Measurements from ENCODE around the gene PODNL1.
"Not testable (repeated sequence)": the region's sequence is repeated elsewhere in the genome, so short reads cannot be mapped to it uniquely, and the experiment has no call there.

The PODNL1 gene

DNA sequence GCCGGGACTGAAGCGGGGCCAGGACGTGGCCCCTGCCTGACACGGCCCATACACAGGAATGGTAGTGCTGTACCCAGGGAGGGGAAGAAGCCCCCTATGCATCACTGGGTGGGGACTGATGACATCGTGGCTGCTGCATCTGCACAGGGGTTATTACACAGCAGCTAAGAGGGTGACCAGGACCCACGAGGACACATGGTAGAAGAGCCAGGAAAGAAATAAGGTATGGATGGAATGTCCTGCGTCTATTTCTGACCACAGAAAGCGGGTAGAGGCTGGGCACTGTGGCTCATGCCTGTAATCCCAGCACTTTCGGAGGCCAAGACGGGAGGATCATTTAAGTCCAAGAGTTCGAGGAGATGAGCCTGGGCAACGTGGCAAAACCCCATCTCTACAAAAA is 38.2 kb upstream of the PODNL1 start:
- in situ Hi-C loops (cut with MboI; ENCODE audit: low pct_unique_long_range_greater_than_20kb, low sequenced_read_pairs), result no loop called here
- DNase-seq, result no peak

DNA sequence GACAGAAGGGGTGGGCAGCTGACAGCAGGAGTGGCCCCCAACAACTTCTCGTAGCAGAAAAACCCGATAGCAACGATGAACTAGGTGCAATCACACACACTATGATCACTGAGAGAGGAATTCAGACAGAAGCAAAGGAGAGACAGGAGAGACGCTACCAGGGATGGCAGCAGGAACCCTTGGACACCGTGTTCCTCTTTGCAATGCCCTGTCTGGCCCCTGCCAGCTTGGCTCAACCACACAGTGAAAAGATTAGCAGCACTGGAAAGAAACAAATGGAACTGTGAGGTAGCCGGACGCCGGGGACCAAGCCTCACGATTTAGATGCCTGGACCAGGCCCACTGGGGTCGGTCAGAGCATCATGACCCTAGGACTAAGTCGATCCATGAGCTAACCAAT is 37.7 kb upstream of the PODNL1 start:
- in situ Hi-C loops (cut with MboI; ENCODE audit: low pct_unique_long_range_greater_than_20kb, low sequenced_read_pairs), result no loop called here
- DNase-seq, result no peak

DNA sequence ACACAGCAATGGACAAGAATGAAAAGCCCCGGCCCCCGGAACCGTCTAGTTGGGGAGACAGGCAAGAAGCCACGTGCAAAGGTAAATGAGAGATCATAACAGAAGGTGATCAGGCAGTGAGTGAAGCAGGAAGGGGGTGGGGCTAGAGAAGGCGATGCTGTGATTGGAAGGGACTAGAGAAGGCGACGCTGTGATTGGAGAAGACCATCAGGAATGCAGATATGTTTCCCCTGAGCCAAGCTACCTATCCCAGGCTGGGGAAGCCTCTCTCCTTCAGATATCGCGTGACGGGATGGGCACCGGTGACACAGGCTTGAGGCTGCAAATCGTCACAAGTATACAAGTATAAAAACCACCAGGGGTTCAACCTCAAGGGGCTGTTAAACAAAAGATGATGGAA is 35.9 kb upstream of the PODNL1 start:
- in situ Hi-C loops (cut with MboI; ENCODE audit: low pct_unique_long_range_greater_than_20kb, low sequenced_read_pairs), result no loop called here

DNA sequence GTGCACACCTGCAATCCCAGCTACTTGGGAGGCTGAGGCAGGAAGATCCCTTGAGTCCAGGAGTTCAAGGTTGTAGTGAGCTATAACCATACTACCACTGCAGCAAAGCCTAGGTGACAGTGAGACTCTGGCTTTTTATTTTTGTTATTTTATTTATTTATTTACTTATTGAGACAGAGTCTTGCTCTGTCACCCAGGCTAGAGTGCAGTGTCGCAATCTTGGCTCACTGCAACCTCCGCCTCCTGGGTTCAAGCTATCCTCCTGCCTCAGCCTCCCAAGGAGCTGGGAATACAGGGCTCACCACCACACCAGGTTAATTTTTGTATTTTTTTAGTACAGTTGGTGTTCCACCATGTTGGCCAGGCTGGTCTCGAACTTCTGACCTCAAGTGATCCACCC is 35.3 kb upstream of the PODNL1 start:
- in situ Hi-C loops (cut with MboI; ENCODE audit: low pct_unique_long_range_greater_than_20kb, low sequenced_read_pairs); DNase-seq: not testable (repeated sequence)

More for the DNA sequence above, 35.9 kb upstream of the PODNL1 start:
- no peak for DNase-seq

DNA sequence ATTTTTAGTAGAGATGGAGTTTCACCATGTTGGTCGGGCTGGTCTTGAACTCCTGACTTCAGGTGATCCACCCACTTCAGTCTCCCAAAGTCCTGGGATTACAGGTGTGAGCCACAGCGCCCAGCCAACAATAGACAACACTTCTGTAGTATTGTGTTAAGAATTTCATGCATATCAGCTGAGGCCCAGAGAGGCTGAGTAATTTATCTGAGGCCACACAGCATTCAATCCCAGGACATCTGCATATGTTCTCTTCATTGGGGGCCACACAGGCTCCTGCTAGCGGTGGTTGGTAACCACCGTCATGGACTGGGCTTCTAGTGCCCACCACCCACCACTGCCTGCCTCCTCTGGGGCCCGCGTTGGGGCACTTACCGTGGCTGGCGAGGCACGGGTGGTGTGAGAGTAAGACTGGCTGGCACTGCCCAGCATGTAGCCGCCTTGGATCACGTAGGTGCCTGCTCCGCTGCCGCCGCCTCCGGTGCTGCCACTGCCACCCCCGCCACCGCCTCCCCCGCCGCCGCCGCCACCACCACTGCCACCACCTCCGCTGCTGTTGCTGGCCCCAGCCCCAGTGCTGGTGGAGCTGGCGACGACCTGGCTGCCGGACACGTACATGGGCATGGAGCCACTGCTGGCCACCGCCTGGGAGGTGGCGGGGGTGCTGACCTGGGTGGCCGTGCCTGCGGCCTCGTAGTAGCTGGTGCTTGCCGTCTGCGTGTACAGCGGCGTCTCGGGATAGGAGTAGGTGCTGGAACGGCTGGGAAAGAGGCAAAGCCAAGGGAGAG is 34.3 kb upstream of the PODNL1 start:
- DNase-seq, result no peak
- in situ Hi-C loops (cut with MboI; ENCODE audit: low pct_unique_long_range_greater_than_20kb, low sequenced_read_pairs), result no loop called here

DNA sequence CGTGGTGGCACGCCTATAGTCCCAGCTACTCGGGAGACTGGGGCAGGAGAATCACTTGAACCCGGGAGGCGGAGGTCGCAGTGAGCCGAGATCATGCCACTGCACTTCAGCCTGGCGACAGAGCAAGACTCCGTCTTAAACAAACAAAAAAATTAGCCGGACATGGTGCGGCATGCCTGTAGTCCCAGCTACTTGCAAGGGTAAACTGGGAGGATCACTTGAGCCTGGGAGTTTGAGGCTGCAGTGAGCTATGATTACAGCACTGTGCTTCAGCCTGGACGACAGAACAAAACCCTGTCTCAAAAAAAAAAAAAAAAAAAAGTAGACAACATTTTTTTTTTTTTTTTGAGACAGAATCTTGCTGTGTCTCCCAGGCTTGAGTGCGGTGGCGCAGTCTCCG is 33.7 kb upstream of the PODNL1 start:
- DNase-seq; in situ Hi-C loops (cut with MboI; ENCODE audit: low pct_unique_long_range_greater_than_20kb, low sequenced_read_pairs): not testable (repeated sequence)

DNA sequence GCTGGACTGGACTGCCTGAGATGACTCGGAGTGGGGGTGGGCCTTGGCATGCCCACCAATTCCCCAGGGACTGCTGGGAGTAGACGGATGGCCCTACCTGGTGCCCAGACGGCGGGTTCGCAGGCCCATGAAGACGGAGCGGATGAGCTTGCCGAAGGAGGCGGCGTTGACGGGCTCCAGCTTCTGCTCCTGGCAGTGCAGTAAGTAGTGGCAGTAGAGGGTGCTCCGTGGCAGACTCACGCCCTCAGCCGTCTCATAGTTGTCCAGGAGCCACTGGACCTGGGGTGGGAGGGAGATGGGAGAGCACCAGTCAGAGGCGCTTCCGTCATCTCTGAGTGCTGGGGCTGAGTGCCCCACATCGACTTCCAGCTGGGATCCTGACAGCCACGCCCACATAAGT is 31.7 kb upstream of the PODNL1 start:
- no peak for DNase-seq
- in situ Hi-C loops (cut with MboI; ENCODE audit: low pct_unique_long_range_greater_than_20kb, low sequenced_read_pairs), result no loop called here

DNA sequence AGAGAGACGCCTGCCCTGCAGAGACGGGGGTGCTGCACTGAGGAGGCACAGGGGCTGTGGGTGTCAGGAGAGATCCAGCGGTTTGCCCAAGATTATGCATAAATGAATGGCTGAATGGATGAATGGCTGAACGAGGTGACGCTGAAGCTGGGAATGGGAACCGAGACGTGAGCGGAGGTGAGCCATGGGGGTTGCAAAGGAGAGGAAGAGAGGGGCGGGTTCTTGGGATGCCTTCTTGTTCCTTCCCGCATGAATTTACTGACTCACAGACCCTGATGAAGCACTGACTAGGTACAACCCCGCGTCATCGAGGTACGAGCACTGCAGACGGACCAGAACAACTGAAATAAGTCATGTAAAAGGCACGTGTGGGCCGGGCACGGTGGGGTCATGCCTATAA is 30.8 kb upstream of the PODNL1 start:
- no peak for DNase-seq
- in situ Hi-C loops (cut with MboI; ENCODE audit: low pct_unique_long_range_greater_than_20kb, low sequenced_read_pairs), result no loop called here

DNA sequence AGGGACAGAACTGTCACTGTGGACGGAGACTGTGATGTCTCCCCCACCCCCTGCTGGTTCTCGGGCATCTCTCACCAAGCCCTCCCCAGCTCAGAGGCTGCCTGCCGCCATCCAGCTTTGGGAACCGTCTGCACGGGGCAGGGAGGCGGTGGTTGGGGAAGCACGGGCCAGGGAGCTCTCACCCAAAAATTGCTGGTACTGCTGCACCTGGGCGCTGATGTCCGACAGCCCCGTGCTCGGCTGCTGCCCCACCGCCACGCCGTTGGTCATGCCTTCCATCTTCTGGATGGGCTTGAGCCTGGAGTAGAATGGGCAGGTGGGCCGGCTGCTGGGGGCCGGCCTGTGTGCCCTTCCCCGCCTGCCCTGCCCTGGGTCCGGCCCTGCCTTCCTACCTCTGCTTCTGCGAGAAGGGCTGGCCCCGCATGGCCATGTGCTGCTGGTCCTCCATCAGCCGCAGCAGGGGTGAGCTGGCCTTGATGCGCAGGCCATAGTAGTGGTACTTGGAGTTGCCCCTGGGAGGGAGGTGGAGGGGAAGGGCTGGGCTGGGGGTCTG is 30.2 kb upstream of the PODNL1 start:
- DNase-seq, result no peak
- in situ Hi-C loops (cut with MboI; ENCODE audit: low pct_unique_long_range_greater_than_20kb, low sequenced_read_pairs), result no loop called here

DNA sequence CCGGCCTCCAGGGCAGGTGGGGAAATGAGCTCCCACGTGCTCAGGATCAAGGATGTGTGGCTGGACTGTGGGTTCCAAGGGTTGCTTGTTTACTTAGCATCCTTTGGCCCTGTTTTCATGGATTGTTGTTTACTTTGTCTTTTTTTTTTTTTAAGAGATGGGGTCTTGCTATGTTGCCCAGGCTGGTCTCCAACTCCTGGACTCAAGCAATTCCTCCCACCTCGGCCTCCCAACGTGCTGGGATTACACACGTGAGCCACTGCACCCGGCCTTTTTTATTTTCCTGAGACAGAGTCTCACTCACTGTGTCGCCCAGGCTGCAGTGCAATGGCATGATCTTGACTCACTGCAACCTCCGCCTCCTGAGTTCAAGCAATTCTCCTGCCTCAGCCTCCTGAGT is 29.0 kb upstream of the PODNL1 start:
- in situ Hi-C loops (cut with MboI; ENCODE audit: low pct_unique_long_range_greater_than_20kb, low sequenced_read_pairs); DNase-seq: not testable (repeated sequence)

DNA sequence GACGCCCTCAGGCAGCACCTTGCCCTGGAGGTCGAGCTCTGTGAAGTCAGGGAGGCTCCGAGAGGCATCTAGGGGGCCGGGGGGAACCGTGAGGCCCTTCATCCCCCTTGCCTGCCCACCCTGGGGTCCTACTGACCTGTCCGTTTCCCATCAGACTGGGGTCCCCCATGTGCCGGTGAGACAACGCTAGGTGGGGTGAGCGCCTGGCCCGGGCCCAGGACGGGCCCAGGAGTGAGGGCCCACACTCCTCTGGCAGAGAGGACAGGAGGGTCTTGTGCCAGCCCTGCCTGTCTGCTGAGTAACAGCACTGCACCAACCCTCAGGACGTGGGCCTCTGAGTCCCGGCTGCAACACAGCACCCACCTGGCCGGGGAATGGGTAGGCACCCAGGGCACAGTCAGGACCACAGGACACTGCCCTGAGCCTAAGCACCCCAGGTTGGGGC is 28.5 kb upstream of the PODNL1 start:
- in situ Hi-C loops (cut with MboI; ENCODE audit: low pct_unique_long_range_greater_than_20kb, low sequenced_read_pairs), result no loop called here
- DNase-seq, result no peak

DNA sequence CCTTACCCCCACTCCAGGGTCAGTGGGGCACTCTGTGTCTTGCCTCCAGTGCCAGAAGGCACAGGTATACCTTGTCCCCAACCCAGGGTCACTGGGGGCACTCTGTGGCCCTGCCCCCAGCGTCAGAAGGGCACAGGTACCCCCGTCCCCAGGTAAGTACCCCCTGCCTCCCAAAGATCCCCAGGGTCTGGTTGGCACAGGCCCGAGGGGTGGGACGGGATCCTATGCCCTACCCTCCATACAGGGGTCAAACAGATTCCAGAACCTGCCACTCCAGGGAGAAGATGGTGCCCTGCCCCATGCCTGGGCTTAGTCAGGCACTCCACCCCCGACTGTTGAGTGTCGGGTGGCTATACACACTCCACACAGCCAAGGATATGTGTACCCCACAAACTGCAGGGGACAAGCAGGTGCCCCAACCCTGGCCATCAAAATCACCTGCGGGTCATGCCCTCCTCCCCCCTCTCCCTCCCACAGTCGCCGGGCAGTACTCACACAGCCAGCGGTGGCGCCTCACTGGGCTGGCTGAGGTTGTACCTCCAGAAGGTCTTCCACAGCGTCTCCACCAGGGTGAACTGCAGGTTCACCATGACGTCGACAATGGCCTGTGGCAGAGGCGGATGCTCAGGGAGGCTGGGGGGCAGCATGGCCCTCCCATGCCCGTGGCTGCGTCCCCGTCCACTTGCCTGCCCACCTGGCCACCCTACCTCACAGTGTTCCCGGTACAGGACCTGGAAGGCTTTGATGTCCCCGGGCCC is 27.9 kb upstream of the PODNL1 start:
- in situ Hi-C loops (cut with MboI; ENCODE audit: low pct_unique_long_range_greater_than_20kb, low sequenced_read_pairs), result no loop called here
- DNase-seq, result no peak

DNA sequence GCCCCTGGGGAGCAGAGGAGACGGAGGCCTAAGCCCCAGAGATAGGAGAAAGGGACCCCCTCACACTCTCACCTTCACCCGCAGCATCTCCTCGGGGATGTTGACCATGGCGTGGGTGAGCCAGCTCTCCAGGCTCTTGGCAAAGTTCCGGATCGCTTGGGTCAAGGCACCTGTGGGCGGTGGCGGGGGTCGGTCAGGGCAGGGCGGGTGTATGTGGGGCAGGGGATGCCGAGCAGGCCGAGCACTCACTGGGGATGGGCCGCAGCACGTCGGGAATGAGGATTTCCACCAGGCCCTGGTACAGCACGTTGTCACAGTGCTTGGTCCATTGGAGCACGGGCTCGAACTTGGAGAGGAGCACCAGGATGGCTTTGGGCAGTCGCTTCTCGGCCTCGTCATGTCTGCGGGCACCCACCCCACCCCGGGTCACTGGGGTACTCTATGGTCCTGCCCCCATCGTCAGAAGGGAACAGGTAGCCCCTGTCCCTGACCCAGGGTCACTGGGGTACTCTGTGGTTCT is 27.2 kb upstream of the PODNL1 start:
- no peak for DNase-seq
- in situ Hi-C loops (cut with MboI; ENCODE audit: low pct_unique_long_range_greater_than_20kb, low sequenced_read_pairs), result no loop called here

DNA sequence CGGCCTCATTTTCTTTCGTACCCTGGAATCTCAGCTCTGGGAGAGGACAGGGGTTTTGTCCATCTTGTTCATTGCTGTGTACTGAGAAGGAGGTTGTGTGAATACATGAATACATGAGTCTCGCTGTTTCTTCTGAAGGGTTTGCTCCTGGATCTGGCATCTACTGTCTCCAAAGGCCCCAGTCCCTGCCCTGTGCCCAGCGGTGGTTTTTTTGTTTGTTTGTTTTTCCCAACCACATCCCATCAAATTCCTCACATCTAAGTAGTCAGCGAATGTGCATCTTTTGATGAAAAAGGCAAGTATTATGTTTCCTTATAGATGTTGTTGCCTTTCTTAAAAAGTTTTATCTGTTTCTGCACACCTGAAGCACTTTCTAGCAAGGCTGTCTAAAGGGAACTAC is 26.6 kb upstream of the PODNL1 start:
- DNase-seq, result no peak
- in situ Hi-C loops (cut with MboI; ENCODE audit: low pct_unique_long_range_greater_than_20kb, low sequenced_read_pairs), result no loop called here

DNA sequence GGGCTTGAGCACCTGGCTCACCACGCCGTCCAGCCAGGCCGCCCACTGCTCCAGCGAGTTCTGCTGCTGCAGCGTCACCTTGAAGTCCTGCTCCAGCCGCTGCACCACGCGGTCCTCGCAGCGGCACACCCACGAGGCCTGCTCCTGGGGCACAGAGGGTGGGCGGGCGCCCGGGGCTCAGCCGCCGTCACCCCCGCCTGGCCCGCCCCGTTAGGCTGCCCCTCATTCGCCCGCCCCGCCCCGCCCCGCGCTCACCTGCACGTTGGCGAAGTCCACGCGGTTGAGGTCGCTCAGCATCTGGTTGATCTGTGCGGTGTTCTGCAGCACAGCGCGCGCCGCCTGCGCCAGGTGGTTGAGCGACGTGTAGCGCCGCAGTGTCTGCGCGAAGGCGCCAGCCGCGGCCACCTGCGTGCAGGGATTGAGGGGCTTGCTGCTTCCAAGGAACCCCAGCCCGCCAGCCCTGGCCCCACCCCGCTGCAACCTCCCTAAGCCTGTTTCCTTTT is 25.4 kb upstream of the PODNL1 start:
- no peak for DNase-seq
- in situ Hi-C loops (cut with MboI; ENCODE audit: low pct_unique_long_range_greater_than_20kb, low sequenced_read_pairs), result no loop called here

DNA sequence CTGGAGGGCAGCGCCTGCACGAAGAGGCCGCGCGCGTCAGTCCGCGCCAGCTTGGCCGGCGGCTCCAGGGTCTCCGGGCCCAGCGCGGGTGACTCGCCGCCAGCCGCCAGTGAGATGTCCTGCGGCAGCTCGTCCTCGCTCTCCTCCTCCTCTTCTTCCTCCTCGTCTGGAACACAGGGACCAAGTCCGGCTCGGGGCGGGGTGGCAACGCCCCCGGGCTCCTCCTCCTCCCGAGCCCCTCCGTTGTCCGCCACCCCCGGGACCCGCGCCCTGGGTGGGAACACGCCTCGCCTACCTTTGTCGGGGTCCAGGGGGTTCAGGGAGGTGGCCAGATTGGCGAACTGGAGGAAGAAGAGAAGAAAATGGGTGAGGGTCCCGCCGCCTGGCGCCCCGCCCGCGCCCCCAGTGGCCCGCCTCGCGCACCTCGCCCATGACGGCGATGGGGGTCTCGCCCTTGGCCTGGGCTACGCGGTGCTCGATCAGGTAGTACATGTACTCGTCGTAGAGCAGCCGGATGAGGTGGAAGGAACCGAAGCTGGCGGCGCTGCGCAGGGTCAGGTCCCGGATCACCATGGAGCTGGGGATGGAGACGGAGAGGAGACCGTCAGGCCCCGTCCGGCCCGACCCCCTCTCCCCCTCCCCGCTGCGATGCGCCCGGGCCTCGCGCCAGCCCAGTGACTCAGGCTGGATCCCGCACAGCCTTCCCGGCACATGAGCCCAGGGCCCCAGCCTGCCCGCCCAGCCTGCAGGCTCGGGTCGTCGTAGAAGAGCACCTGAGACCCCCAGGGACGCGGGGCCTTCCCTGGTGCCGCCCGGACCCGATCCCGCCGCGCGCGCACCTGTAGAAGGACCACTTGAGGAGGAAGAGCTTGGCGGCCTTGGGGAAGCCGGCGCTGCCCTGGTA is 24.7 kb upstream of the PODNL1 start:
- no peak for DNase-seq
- in situ Hi-C loops (cut with MboI; ENCODE audit: low pct_unique_long_range_greater_than_20kb, low sequenced_read_pairs), result no loop called here

DNA sequence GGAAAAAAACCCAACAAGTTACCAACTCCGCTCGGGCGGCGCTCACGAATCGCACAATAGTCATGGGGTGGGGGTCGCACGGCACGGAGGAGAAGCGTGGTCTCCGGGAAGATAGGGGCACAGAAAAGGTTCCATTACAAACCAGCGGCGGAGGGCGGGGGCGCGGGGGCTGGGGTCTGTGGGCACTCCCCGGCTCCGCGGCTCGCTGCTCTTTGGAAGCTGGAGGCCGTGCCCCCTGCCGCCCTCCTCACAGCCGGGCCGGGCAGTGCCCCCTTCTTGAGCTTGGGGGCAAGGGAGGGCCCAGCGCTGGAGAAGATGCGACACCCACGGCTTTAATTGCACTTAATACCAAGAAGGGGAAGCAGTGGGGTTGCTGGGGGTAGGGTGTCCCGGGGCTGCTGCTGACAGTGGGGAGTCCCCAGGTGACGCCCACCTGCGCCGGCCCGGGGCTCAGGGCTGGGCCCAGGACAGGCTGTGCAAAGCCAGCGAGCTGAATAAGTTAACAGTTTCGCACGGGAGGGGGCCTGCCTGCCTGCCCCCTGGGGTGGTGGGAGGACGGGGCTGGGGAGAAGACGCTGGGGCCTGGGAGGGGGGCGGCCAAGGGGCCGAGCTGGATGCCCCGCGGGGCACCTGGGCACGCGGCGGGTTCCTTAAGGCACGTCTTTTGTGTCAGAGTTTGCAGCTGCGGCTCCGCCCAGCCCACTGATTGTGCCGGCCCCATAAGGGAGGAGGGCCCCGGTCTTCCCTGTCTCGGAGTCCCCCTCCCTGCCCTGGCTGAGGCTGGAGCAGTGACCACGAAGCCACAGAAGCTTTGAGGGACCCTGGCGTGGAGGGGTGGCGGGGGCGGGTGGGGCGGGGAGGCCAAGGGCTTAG is 23.8 kb upstream of the PODNL1 start:
- DNase-seq, result no peak
- in situ Hi-C loops (cut with MboI; ENCODE audit: low pct_unique_long_range_greater_than_20kb, low sequenced_read_pairs), result no loop called here

All from KBM-7 (cell line).